LNCAP (cell line): ENCODE measurements around the gene RP2.

ENCODE experiments used
- TF ChIP-seq, protein P1 (sequence below): fragments of 450-650 bp; IDR thresholded peaks from 2 replicates; pipeline ENCODE4 v1.5.1; 2017; ENCODE audit warnings: mild to moderate bottlenecking

The RP2 gene

GRCh38 chrX:46836701-46837557 is at the start of gene RP2:
RP2 (plus strand) TSS chrX:46837043; CDS start chrX:46837101, 58 bp downstream.
- TF ChIP-seq, protein P1, sequence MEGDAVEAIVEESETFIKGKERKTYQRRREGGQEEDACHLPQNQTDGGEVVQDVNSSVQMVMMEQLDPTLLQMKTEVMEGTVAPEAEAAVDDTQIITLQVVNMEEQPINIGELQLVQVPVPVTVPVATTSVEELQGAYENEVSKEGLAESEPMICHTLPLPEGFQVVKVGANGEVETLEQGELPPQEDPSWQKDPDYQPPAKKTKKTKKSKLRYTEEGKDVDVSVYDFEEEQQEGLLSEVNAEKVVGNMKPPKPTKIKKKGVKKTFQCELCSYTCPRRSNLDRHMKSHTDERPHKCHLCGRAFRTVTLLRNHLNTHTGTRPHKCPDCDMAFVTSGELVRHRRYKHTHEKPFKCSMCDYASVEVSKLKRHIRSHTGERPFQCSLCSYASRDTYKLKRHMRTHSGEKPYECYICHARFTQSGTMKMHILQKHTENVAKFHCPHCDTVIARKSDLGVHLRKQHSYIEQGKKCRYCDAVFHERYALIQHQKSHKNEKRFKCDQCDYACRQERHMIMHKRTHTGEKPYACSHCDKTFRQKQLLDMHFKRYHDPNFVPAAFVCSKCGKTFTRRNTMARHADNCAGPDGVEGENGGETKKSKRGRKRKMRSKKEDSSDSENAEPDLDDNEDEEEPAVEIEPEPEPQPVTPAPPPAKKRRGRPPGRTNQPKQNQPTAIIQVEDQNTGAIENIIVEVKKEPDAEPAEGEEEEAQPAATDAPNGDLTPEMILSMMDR, result no peak

DNA sequence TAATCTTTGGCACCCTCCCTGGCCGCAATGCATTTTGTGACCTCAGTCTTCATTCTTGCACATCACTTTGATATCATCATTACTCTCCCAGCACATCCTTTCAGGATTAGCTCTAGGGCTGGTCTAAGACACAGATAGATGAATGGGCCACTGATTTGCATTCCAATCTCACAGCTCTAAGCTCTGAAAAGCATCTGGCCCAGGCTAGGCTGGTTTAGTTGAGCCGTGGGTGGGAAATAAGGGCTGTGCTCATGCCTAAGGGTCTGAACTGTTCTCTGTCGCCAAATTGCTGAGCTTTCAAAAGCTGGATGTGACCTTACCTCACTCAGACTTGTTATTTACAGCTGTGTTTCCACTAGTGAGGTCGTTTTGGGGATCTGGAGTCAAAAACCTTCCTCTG is 47.9 kb upstream of the RP2 start:
- TF ChIP-seq, protein P1, result no peak

- TF ChIP-seq, protein P1, result no peak
These were observed 44.7 kb upstream of the RP2 start for GRCh38 chrX:46791927-46792809.

DNA sequence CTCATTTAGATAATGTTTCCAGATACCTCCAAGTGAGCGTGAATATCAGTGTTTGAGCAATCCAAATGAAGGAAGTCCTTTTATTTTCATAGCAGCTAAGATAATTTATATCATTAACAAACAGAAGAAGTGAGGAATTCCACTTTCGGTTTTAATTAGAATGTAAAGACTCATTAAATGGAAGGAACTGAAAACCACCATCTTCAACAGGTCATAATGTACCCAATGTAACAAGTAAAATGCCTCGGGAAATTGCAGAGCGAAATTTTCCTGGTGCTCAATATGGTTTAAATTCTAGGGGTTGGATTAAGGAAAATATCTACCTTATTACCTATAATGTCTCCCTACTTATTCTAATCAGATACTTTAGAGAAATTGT is 44.0 kb upstream of the RP2 start:
- TF ChIP-seq, protein P1, result no peak

DNA sequence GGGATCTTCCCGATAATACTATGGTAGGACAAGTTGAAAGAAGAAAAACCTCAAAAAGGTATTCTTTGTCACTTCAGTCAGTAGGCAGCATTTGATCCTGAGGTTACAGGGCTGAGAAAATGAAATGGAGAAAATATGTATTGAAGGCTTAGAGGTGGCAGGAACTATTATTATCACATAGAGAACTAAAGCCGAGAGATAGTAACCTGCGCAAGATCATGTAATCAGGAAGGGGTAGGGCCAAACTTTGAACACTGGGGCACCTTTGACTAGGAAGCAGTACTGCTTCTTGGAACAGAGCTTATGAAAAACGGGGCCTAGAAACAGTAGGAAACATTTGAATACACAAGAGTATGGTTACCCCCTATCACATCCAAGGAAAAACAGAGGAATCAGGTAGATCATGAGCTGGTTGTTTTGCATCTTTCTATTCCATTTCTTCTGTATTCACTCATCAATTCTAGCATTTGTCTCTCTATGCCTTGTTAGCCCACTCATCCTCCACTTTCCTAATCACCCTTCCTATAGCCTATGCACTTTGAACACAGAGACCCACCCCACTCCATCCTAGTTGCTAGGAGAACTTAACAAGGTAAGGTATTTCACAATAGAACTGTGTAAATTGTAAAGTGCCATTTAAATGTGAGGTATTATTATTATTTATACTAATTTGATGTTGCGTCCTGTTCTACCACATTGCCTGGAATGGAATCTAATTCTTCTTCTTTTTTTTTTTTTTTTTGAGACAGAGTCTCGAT is 43.3 kb upstream of the RP2 start:
- TF ChIP-seq, protein P1, result no peak

GRCh38 chrX:46796574-46797191 is 40.2 kb upstream of the RP2 start:
- TF ChIP-seq, protein P1, result peak; percentile 66

DNA sequence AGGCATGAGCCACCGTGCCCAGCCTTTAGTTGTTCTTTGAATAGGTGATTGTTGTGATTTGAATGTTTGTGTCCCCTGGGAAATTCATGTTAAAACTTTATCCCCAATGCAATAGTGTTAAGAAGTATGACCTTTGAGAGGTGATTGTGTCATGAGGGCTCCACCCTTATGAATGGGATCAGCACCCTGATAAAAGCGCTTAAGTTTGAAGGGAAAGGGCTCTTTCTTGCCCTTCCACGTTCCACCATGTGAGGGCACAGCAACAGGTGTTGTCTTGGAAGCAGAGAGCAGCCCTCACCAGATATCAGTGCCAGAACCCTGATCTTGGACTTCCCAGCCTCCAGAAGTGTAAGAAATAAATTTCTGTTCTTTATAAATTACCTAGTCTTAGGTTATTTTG is 33.7 kb upstream of the RP2 start:
- TF ChIP-seq, protein P1, result no peak; the same call in 1 of the 2 replicates
